Measurements from ENCODE around the gene PLEKHJ1.

The PLEKHJ1 gene

DNA sequence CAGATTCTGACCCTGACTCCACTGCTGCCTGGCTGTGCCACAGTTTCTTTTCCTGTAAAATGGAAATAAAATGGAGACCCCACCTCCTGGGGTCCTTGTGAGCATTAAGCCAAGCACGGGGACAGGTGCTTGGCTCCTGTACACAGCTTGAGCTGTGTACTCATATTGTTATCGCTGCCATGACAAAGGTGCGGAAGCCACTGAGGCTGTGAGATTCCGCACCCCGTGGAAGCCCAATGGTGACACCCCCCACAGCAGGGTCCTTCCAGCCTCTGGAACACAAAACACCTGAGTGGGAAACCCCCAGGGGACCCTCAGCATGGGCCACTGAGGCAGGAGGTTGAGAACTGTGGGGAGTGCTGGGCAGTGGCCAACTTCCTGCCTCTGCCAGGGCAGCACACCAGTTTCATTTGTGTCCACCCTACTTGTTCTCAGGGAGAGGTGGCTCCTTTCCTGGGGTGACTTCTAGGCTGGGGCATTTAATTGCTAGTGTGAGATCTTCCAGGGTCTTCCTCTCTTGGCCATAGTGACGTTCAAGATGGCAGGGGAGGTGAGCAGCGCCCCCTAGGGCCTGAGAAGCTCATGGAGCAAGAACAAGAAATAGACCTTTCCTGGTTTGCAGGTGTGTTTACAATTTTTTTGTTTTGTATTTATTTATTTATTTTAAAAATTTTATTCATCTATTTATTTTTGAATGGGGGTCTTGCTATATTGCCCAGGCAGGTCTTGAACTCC lies 25.5 kb upstream of the PLEKHJ1 start:
- peak; percentile 52 for TF ChIP-seq CTCF (IDR thresholded peaks at IDR 0.05)

DNA sequence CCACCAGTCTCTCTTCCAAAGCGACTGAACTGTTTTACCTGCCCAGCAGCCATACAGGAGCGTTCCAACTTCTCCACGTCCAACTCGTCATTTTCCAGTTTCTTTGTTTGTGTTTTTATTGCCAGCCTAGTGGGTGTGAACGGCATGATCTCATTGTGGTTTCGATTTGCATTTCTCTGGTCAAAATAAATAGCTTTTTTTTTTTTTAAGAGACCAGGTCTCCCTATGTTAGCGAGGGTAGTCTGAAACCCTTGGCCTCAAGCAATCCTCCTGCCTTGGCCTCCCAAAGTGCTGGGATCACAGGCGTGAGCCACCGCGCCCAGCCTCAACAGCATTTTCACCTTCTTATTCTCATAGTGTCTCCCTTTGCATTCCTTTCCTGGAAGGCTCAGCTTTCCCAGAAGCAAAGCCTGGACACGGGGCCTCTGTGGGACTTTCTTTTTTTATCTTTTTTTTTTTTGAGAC lies 24.2 kb upstream of the PLEKHJ1 start:
- TF ChIP-seq CTCF (IDR thresholded peaks at IDR 0.05), result no peak

- no peak for TF ChIP-seq CTCF (IDR thresholded peaks at IDR 0.05)
These were observed 23.2 kb upstream of the PLEKHJ1 start for GRCh38 chr19:2259336-2259735.

DNA sequence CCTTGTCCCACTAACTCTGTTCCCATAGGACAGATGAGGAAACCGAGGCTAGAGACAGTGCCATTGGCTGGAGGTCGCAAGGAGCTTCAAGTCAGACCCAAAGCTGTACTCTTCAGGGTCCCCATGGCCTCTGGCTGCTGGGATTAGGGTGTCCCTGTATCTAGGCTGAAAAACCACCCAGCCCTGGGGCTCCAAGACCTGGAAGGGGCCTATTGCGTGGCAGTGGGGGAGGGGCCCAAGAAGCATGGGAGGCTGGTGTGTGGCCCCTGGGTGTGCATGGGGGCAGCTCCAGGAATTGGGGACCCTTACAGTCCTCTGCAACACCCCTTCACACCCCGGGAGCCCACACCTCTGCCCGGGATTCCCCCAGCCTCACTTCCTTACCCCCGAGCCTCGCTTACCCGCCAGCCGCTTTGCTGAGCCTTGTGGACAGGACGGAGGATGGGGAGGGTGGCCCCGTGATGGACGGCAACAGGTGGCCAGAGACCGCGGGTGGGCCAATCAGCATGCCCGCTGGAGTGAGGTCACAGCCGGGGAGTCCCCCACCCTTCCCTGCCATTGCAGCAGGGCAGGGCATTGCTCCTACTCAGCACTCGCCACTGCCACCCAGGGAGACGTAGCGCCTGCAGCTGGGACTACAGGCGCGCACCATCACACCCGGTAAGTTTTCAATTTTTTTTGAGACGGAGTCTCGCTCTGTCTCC lies 20.0 kb upstream of the PLEKHJ1 start, which contains the start of gene JSRP1:
TSS of gene JSRP1 (minus strand) at position 436 of the 704 bp plus-strand sequence. CDS start 1,103 bp downstream, outside the sequence.
- TF ChIP-seq CTCF (IDR thresholded peaks at IDR 0.05), result no peak

DNA sequence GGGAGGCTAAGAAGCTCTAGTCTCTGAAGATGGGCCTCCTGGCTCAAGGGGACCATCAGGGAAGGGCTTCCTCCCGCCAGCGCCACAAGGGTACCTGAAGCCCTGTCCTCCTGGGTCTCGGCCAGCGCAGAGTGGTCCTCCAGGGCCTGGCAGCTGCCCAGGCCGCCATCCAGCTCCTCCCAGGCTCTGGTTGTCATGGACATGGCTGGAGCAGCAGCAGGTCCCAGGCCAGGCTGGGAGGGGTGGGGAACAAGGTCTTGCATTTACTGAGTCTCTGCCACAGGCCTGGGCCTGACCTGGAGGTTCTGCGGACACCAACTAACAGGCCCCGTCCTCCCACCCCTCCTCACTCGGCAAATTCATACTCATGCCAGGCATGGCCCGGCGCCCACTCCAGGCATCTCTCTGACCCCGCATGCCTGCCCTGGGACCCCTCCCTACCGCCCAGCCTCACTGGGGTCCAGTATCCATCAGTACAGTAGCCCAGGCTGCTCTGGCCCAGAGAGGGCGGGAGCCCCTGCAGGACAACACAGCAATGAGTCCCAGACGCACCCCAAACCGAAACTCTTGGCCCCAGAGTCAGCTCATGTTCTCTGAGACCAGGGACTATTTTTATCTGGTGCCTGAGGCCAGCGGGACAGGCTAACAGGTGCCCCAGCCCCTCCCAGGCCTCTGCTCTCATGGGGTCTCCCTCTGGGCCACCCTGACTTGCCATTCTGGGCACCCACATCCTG lies 19.1 kb upstream of the PLEKHJ1 start:
- no peak for TF ChIP-seq CTCF (IDR thresholded peaks at IDR 0.05)

DNA sequence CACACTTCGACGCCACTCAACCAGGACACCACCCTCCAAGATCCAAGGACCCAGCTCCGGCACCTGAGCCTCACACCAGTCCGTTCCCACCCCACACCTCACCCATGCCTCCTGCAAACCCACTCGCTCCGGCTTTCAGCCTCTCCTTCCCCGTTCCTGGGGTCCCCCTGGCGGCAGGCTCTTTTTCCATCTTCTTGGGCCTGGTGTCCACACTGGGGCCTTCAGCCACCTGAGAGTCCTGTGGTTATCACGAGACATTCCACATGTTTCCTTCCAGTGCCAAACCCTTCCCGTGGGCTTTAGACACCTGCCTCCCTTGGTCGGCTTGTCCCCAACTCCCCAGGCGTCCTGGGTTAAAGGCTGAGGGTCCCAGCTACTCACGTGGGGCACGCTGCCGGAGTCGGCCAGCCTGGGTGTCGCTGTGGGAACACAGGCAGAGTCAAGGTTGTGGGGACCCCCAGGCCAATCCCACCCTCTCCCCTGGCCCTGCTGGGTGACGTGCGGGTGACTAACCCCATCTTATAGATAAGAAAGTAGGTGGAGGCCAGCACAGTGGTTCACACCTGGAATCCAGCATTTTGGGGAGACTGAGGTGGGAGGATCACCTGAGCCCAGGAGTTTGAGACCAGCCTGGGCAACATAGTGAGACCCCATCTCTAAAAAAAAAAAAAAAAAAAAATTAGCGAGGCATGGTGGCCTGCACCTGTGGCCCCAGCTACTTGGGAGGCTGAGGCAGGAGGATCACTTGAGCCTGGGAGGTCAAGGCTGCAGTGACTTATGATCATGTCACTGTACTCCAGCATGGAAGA lies 18.1 kb upstream of the PLEKHJ1 start:
- no peak for TF ChIP-seq CTCF (IDR thresholded peaks at IDR 0.05)
